GM10847 (cell line): Measurements from ENCODE around the gene BBOX1.

Experiments used
- POLR2A ChIP-seq: IDR thresholded peaks from 2 replicates; pipeline ENCODE4 v1.6.1; 2011; ENCODE audit not compliant: insufficient read length; ENCODE audit errors: extremely low read depth

BBOX1 gene

GRCh38 chr11:27130806-27131205 is 90.2 kb downstream of the BBOX1 start:
- TF ChIP-seq POLR2A, result no peak

- no peak for TF ChIP-seq POLR2A
Measured at GRCh38 chr11:27138716-27139115, 98.1 kb downstream of the BBOX1 start.

- no peak for TF ChIP-seq POLR2A
Measured at GRCh38 chr11:27139742-27140367, 99.2 kb downstream of the BBOX1 start.

- TF ChIP-seq POLR2A, result no peak
Measured at GRCh38 chr11:27141576-27141975, 101.0 kb downstream of the BBOX1 start.

GRCh38 chr11:27147916-27148315 is 107.3 kb downstream of the BBOX1 start:
- TF ChIP-seq POLR2A, result no peak

GRCh38 chr11:27148506-27148905 is 107.9 kb downstream of the BBOX1 start:
- TF ChIP-seq POLR2A, result no peak

GRCh38 chr11:27150098-27150497 is 109.5 kb downstream of the BBOX1 start:
- no peak for TF ChIP-seq POLR2A

- TF ChIP-seq POLR2A, result no peak
Measured at GRCh38 chr11:27153136-27153535, 112.5 kb downstream of the BBOX1 start.

GRCh38 chr11:27158456-27159334 is 118.1 kb downstream of the BBOX1 start:
- TF ChIP-seq POLR2A, result no peak

- no peak for TF ChIP-seq POLR2A
Measured at GRCh38 chr11:27159335-27159679, 118.7 kb downstream of the BBOX1 start.

- no peak for TF ChIP-seq POLR2A
Measured at GRCh38 chr11:27161071-27161470, 120.5 kb downstream of the BBOX1 start.

- no peak for TF ChIP-seq POLR2A
Measured at GRCh38 chr11:27162237-27162636, 121.6 kb downstream of the BBOX1 start.

GRCh38 chr11:27166130-27166529 is 125.5 kb downstream of the BBOX1 start:
- TF ChIP-seq POLR2A, result no peak

GRCh38 chr11:27171376-27171958 is 130.9 kb downstream of the BBOX1 start:
- TF ChIP-seq POLR2A, result no peak

- no peak for TF ChIP-seq POLR2A
Measured at GRCh38 chr11:27173545-27173944, 132.9 kb downstream of the BBOX1 start.

- no peak for TF ChIP-seq POLR2A
Measured at GRCh38 chr11:27174021-27174420, 133.4 kb downstream of the BBOX1 start.

GRCh38 chr11:27174672-27175210 is 134.1 kb downstream of the BBOX1 start:
- TF ChIP-seq POLR2A, result no peak
